Left lung (tissue), 10 donors: ENCODE results near the gene OSBPL6. TPM values are rescaled to one million over a fixed set of nuclear protein-coding genes. Genes with fewer than 3 reads are reported as not detected.

Experiments
- ATAC-seq: fragments of 200-7000 bp; cut with Tn5 transposase; one replicate; pipeline ENCODE4 v1.9.1; 2020; ENCODE audit warnings: moderate library complexity
- DNase-seq, 4 donors: peaks; one replicate each; pipeline ENCODE4 v3.0.0-alpha.2; 2013 to 2020
- H3K27ac ChIP-seq, 2 donors: fragments of 200-600 bp; sonication (generic) in 1 of 2; one replicate each; pipeline versions ENCODE4 v1.5.0 to v1.8.0; 2020 to 2021
- H3K27me3 ChIP-seq, 2 donors: fragments of 200-600 bp; sonication (generic) in 1 of 2; one replicate each; pipeline versions ENCODE4 v1.5.0 to v1.8.0; 2020 to 2021
- H3K36me3 ChIP-seq, 2 donors: fragments of 200-600 bp; sonication (generic) in 1 of 2; one replicate each; pipeline versions ENCODE4 v1.5.0 to v1.8.0; 2020 to 2021
- H3K4me1 ChIP-seq, 2 donors: fragments of 200-600 bp; one replicate each; pipeline ENCODE4 v1.8.0; 2021
- H3K4me3 ChIP-seq, 2 donors: fragments of 200-600 bp; sonication (generic) in 1 of 2; one replicate each; pipeline versions ENCODE4 v1.5.0 to v1.8.0; 2020 to 2021; ENCODE audit warnings: mild to moderate bottlenecking in 1 of 2
- H3K9me3 ChIP-seq, 2 donors: fragments of 200-600 bp; sonication (generic) in 1 of 2; one replicate each; pipeline versions ENCODE4 v1.5.0 to v1.8.0; 2020 to 2021
- intact Hi-C, 2 donors: fragments of 100-400 bp; cut with DNase I; formaldehyde crosslinking; loops; one replicate each; pipeline versions ENCODE4 v1.11.2 to v1.14.2; 2022
- polyA plus RNA-seq, 6 donors: library from polyadenylated mRNA; unstranded; fragments of 120-200 nt; gene quantifications; one replicate each; pipeline ENCODE4 v1.2.1, GENCODE V29; 2013; ENCODE audit not compliant: insufficient read length in 6 of 6
- total RNA-seq, 2 donors: library from RNA; stranded (reverse); fragmentation: NEBNext Ultra II Directional; extraction: Animal tissue kit (Norgen Biotek cat#: 25700); gene quantifications; one replicate each; pipeline ENCODE4 v1.2.1, GENCODE V29; 2021
- TF ChIP-seq, protein P1 (sequence below), 2 donors: fragments of 200-600 bp; sonication (generic) in 1 of 2; IDR thresholded peaks; one replicate each; pipeline versions ENCODE4 v1.5.0 to v1.8.0; 2021; ENCODE audit warnings: antibody characterized with exemption in 2 of 2
- donor health status: DM: no; HTN: yes; CAD: no.
- donor health status: DM: no; HTN: no; CAD: no.

The OSBPL6 gene
- total and polyA plus RNA-seq, 8 donors = 2.9 to 6.0 (median 4.9) TPM

DNA sequence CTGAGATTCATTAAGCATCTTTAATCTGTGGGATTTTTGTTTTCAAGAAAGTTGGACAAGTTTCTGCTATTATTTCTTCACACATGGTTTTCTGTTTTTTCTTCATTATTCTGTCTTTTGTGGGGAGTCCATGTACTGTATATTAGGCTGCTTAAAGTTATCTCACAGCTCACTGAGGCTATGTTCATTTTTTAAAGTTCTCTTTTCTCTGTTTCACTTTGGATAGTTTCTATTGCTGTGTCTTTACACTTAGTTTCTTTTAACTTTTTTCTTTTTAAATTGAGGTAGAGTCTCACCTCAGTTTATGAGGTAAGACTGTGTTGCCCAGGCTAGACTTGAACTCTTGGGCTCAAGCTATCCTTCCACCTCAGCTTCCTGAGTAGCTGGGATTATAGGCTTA lies 8.6 kb downstream of the OSBPL6 start:
- Histone ChIP-seq H3K27ac (no peak overlapping the region), H3K4me3 (no peak overlapping the region), H3K36me3 (no peaks in the 10 kb centered on the region), H3K4me1 (no peaks in the 10 kb centered on the region), H3K27me3 (peaks cover 0 to 9% of the 10 kb centered on the region in 2 donors), H3K9me3 (no peaks in the 10 kb centered on the region)
- no peak for DNase-seq
- ATAC-seq = no peak
- TF ChIP-seq, protein P1, sequence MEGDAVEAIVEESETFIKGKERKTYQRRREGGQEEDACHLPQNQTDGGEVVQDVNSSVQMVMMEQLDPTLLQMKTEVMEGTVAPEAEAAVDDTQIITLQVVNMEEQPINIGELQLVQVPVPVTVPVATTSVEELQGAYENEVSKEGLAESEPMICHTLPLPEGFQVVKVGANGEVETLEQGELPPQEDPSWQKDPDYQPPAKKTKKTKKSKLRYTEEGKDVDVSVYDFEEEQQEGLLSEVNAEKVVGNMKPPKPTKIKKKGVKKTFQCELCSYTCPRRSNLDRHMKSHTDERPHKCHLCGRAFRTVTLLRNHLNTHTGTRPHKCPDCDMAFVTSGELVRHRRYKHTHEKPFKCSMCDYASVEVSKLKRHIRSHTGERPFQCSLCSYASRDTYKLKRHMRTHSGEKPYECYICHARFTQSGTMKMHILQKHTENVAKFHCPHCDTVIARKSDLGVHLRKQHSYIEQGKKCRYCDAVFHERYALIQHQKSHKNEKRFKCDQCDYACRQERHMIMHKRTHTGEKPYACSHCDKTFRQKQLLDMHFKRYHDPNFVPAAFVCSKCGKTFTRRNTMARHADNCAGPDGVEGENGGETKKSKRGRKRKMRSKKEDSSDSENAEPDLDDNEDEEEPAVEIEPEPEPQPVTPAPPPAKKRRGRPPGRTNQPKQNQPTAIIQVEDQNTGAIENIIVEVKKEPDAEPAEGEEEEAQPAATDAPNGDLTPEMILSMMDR (IDR thresholded peaks at IDR 0.05) = no peak
- intact Hi-C loops = no loop called here

DNA sequence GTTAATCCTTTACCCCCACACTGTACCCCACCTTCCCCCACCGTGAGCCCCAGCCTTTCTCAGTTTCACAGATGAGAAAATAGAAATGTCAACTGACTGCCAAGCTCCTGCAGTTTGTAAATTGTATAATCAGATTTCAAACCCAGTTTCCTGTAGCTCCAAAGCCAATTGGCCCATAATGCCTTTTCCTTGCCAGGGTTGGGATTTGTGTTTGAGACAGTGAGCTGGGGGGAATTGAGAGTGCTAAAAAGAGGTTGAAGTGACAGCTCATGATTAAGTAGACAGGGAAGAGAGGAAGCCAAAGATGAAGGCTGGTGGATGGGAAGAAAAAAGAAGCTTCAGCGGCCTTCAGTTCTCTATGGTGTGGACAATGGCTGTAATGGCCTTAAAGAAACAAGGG lies 10.7 kb downstream of the OSBPL6 start:
- intact Hi-C loops = no loop called here
- no peak for ATAC-seq
- TF ChIP-seq, protein P1 (IDR thresholded peaks at IDR 0.05) = no peak

DNA sequence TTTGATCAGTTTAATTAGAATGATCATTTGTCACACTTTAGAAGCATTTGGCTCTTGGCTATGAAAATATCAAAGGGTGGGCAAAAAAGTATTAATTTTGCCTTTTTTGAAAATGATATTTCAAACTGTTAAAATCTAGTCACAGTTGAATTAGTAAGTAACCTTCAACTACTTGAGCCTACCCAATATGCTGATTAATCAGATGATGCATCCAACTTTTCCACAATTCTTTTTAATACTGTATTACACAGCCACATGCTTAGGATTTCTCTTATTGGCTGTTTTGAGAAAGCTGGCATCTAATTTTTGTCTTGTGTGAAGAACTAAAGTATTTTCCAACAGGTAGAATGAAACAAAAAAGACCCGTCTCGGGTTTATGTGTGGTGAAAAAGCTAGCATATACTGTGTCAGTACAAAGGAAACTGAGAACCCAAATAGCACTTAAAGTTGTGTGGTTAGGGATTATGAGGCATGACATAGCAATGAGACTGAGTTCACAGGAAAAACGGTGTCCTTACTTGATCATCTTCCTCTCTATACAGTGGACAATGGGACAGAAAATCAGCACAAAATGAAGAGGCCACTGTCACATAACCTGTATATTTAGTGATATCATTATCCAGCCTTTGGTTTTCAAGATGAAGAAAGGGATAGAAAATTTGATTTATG lies 11.7 kb downstream of the OSBPL6 start:
- DNase-seq = no peak
- H3K36me3 ChIP-seq = no peaks in the 10 kb centered on the region
- H3K27ac ChIP-seq = no peak overlapping the region
- no peak overlapping the region for H3K4me3 ChIP-seq
- intact Hi-C loops = no loop called here
- ATAC-seq = no peak
- H3K27me3 ChIP-seq = no peaks in the 10 kb centered on the region
- TF ChIP-seq, protein P1 (IDR thresholded peaks at IDR 0.05) = no peak
- no peaks in the 10 kb centered on the region for H3K9me3 ChIP-seq
- H3K4me1 ChIP-seq = no peaks in the 10 kb centered on the region

More for the DNA sequence above, 10.7 kb downstream of the OSBPL6 start:
- Histone ChIP-seq H3K27me3 (no peaks in the 10 kb centered on the region), H3K27ac (no peak overlapping the region), H3K4me3 (no peak overlapping the region), H3K4me1 (no peaks in the 10 kb centered on the region), H3K36me3 (no peaks in the 10 kb centered on the region), H3K9me3 (no peaks in the 10 kb centered on the region)
- no peak for DNase-seq

DNA sequence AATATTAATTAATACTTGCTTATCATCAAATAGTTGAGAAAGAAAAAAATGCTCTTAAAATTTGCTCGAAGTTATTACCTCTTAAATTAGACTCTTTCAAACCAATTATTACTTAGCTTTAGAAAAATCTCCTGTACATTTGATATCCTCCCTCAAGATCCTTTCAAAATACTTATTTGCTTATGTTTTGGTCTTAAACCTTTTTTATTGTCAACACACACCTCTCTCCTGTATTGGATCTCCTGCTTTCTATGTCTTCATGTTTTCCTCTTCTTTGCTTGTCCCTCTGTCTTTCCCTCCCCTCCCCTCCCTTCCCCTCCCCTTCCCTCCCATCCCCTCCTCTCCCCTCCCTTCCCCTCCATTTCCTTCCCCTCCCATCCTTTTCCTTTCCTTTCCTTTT lies 14.0 kb downstream of the OSBPL6 start:
- H3K4me3 ChIP-seq = no peak overlapping the region
- no peaks in the 10 kb centered on the region for H3K36me3 ChIP-seq
- ATAC-seq (no peak), DNase-seq (no peak)
- no peaks in the 10 kb centered on the region for H3K4me1 ChIP-seq
- no peaks in the 10 kb centered on the region for H3K27me3 ChIP-seq
- TF ChIP-seq, protein P1 (IDR thresholded peaks at IDR 0.05) = no peak
- H3K9me3 ChIP-seq = no peaks in the 10 kb centered on the region
- intact Hi-C loops = no loop called here
- no peak overlapping the region for H3K27ac ChIP-seq

DNA sequence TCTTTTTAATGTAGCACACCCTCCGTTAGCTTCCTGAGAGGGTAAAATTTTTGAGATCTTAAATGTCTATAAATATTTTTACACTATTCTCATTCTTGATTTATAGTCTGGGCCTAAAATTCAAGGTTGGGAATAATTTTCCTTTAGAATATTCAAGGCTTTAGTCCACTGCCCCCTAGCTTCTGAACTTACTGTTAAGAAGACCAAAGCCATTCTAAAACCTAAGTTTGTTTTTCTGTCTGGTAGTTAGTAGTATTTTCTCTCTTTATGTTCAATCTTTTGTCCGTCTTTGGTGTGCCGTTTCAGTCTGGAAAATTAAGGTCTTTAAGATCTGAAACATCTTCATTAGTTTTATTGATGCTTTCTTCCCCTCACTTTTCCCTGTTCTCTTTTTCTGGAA lies 14.5 kb downstream of the OSBPL6 start:
- TF ChIP-seq, protein P1 (IDR thresholded peaks at IDR 0.05) = peak in 1 of 2 donors; percentile 17
- ATAC-seq (no peak), DNase-seq (peak in 1 of 4 donors; percentile 8)
- Histone ChIP-seq H3K27ac (no peak overlapping the region), H3K9me3 (no peaks in the 10 kb centered on the region), H3K27me3 (no peaks in the 10 kb centered on the region), H3K36me3 (no peaks in the 10 kb centered on the region), H3K4me3 (no peak overlapping the region), H3K4me1 (no peaks in the 10 kb centered on the region)
- intact Hi-C loops = no loop called here
